ENCODE results near the gene PPP1CB.
"Not testable (repeated sequence)": the region's sequence is repeated elsewhere in the genome, so short reads cannot be mapped to it uniquely, and the experiment has no call there.

PPP1CB gene

GRCh38 chr2:28751252-28751955, at the start of gene PPP1CB:
Gene PPP1CB (plus strand): TSS chr2:28751830. CDS start chr2:28752125, 295 bp downstream.
- peak; percentile 96 for DNase-seq (ENCODE audit: low spot score)

- no peak for DNase-seq (ENCODE audit: low spot score)
Measured at GRCh38 chr2:28702415-28702861, 49.2 kb upstream of the PPP1CB start.

- DNase-seq (ENCODE audit: low spot score): no peak
Measured at GRCh38 chr2:28702878-28703277, 48.8 kb upstream of the PPP1CB start.

GRCh38 chr2:28704621-28705020, 47.0 kb upstream of the PPP1CB start:
- DNase-seq (ENCODE audit: low spot score): no peak

- DNase-seq (ENCODE audit: low spot score): no peak
Measured at GRCh38 chr2:28705751-28706440, 45.7 kb upstream of the PPP1CB start.

GRCh38 chr2:28707592-28707991, 44.0 kb upstream of the PPP1CB start:
- DNase-seq (ENCODE audit: low spot score): no peak

GRCh38 chr2:28709101-28709500, 42.5 kb upstream of the PPP1CB start:
- no peak for DNase-seq (ENCODE audit: low spot score)

GRCh38 chr2:28710545-28710944, 41.1 kb upstream of the PPP1CB start:
- no peak for DNase-seq (ENCODE audit: low spot score)

- DNase-seq (ENCODE audit: low spot score): no peak
Measured at GRCh38 chr2:28713577-28714298, 37.9 kb upstream of the PPP1CB start.

GRCh38 chr2:28716265-28716865, 35.3 kb upstream of the PPP1CB start:
- DNase-seq (ENCODE audit: low spot score): no peak

GRCh38 chr2:28717339-28717758, 34.3 kb upstream of the PPP1CB start:
- DNase-seq (ENCODE audit: low spot score): no peak

- no peak for DNase-seq (ENCODE audit: low spot score)
Measured at GRCh38 chr2:28720345-28720744, 31.3 kb upstream of the PPP1CB start.

- no peak for DNase-seq (ENCODE audit: low spot score)
Measured at GRCh38 chr2:28721601-28722191, 29.9 kb upstream of the PPP1CB start.

GRCh38 chr2:28725021-28725711, 26.5 kb upstream of the PPP1CB start:
- no peak for DNase-seq (ENCODE audit: low spot score)

GRCh38 chr2:28726177-28726576, 25.5 kb upstream of the PPP1CB start:
- no peak for DNase-seq (ENCODE audit: low spot score)

GRCh38 chr2:28729698-28730097, 21.9 kb upstream of the PPP1CB start:
- no peak for DNase-seq (ENCODE audit: low spot score)

- no peak for DNase-seq (ENCODE audit: low spot score)
Measured at GRCh38 chr2:28730641-28731146, 20.9 kb upstream of the PPP1CB start.

- no peak for DNase-seq (ENCODE audit: low spot score)
Measured at GRCh38 chr2:28735511-28735910, 16.1 kb upstream of the PPP1CB start.

- no peak for DNase-seq (ENCODE audit: low spot score)
Measured at GRCh38 chr2:28736034-28736433, 15.6 kb upstream of the PPP1CB start.

GRCh38 chr2:28737655-28738054, 14.0 kb upstream of the PPP1CB start:
- DNase-seq (ENCODE audit: low spot score): no peak

GRCh38 chr2:28742619-28743018, 9.0 kb upstream of the PPP1CB start:
- not testable (repeated sequence) for DNase-seq (ENCODE audit: low spot score)
